Measurements from ENCODE around the gene MAML2. TPM values are rescaled to one million over a fixed set of nuclear protein-coding genes. Genes with fewer than 3 reads are reported as not detected.
A peak's percentile ranks its signal among the peaks of the same experiment; 100 is the strongest.

The MAML2 gene
- total RNA-seq, 1 donor from 2014 or later: 18.7 TPM

DNA sequence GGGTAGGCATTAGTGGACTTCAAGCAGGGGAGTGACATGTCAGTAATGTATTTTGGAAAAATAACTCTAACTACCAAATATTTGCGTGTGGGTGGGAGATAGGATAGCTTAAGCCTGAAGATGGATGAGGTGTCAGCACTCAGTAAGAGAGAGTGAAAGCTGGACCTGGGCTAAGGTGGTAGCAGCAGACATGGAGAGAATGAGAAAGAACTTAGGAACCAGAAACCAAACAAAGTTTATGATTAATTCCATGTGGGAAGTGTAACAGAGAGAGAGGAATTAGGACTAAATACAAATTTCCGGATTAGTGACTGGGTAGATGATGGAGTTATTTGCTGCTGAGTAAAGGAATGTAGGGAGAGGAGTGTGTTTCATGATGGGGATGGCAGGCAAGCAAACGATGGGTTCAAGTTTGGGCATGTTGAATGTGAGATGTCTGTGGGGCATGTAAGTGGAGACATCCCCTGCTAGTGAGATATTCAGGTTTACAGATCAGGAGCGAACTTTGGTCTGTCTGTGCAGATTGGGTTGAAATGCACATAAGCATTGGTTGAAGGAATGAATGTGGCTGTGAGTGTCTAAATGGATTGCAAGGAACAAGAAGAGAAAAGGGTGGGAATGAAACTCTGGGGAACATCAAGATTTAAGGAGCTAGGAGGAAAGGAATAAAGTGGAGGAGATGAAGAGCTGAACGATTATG is 233.5 kb downstream of the MAML2 start:
- peaks cover 57% of the 10 kb centered on the region for H3K4me1 Mint-ChIP-seq
- no peak overlapping the region for H3K27ac Mint-ChIP-seq (ENCODE audit: unreplicated experiment)
- TF ChIP-seq, protein P1, sequence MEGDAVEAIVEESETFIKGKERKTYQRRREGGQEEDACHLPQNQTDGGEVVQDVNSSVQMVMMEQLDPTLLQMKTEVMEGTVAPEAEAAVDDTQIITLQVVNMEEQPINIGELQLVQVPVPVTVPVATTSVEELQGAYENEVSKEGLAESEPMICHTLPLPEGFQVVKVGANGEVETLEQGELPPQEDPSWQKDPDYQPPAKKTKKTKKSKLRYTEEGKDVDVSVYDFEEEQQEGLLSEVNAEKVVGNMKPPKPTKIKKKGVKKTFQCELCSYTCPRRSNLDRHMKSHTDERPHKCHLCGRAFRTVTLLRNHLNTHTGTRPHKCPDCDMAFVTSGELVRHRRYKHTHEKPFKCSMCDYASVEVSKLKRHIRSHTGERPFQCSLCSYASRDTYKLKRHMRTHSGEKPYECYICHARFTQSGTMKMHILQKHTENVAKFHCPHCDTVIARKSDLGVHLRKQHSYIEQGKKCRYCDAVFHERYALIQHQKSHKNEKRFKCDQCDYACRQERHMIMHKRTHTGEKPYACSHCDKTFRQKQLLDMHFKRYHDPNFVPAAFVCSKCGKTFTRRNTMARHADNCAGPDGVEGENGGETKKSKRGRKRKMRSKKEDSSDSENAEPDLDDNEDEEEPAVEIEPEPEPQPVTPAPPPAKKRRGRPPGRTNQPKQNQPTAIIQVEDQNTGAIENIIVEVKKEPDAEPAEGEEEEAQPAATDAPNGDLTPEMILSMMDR (conservative IDR thresholded peaks at IDR 0.05): no peak
- H3K36me3 Mint-ChIP-seq (ENCODE audit: low read depth): no peaks in the 10 kb centered on the region
- H3K9me3 Mint-ChIP-seq: peaks cover 1% of the 10 kb centered on the region
- no peak for DNase-seq (ENCODE audit: low read depth, low spot score)
- no peaks in the 10 kb centered on the region for H3K27me3 Mint-ChIP-seq (ENCODE audit: low read depth)
- no peak overlapping the region for H3K4me3 Mint-ChIP-seq

DNA sequence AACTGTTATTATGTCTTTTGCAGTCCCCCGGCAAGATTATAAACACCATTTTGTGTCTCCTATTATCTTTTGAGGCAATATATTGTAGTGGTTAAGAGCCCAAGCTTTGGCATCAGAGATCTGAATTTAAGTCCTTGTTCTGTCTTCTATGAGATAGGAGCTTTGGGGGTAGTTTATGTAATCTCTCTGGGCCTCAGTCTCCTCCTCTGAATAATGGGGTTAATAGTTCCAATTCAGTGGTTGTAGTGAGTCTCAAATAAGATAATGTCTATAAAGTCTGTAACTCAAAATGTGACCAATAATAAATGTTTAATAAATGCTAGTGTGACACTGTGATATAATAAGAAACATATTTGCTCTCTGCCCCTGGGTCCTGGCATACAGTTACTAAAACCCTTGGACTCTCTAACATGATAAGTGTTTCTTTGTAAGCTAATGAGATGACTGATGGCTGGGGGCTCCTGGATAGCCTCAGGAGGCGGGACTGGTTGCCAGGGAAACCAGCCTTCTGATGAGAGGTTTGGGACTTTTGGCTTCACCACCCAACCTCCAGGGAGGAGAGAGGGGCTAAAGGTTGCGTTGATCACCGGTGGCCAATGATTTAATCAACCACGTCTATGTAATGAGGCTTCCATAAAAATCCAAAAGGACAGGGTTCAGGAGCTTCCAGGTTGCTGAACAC is 235.7 kb downstream of the MAML2 start:
- no peaks in the 10 kb centered on the region for H3K27me3 Mint-ChIP-seq (ENCODE audit: low read depth)
- TF ChIP-seq, protein P1 (conservative IDR thresholded peaks at IDR 0.05): no peak
- H3K9me3 Mint-ChIP-seq: peaks cover 3% of the 10 kb centered on the region
- H3K27ac Mint-ChIP-seq (ENCODE audit: unreplicated experiment): peak overlapping the region; percentile 13
- DNase-seq (ENCODE audit: low read depth, low spot score): peak; percentile 22
- no peaks in the 10 kb centered on the region for H3K36me3 Mint-ChIP-seq (ENCODE audit: low read depth)
- H3K4me3 Mint-ChIP-seq: no peak overlapping the region
- H3K4me1 Mint-ChIP-seq: peaks cover 55% of the 10 kb centered on the region

DNA sequence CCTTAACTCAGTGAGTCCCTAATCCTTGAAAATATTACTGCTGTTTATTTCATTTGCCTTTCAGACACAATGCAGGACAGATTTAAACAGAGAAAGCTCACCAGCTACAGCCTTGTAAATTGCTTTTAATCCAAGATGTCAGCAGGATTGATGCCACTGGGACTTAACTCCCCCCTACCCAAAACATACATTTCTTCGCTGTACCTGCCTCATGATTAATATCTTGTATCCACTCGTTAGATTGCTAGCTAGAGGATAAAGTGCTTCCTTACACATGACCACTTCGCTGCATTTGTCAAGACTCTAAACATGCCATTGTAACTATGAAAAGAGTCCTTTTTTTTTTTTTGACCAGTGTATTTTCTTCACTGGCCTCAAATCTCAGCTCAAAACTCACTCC is 236.3 kb downstream of the MAML2 start:
- Mint-ChIP-seq H3K27me3 (ENCODE audit: low read depth) (no peaks in the 10 kb centered on the region), H3K9me3 (peaks cover 3% of the 10 kb centered on the region), H3K4me3 (no peak overlapping the region), H3K36me3 (ENCODE audit: low read depth) (no peaks in the 10 kb centered on the region), H3K27ac (ENCODE audit: unreplicated experiment) (no peak overlapping the region), H3K4me1 (peaks cover 55% of the 10 kb centered on the region)
- TF ChIP-seq, protein P1 (conservative IDR thresholded peaks at IDR 0.05): no peak
- DNase-seq (ENCODE audit: low read depth, low spot score): no peak

DNA sequence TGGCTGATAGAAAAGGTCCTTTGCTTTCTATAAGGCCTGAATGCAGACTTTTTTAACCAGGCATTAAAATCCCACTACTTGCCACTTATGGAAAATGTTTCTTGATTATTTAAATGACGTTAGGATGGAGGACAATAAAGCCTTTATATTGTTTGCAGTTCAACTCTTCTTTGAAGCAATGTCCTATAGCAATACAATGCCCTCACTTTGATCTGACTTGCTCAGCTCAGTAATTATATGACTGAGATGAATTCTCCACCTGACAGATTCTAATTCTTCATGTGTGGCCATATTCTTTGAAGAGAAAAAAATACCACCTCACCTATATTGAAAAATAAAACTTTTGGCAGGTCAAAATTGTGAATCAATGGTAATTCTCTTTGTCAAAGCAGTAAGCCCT is 237.1 kb downstream of the MAML2 start:
- Mint-ChIP-seq H3K4me1 (peaks cover 50% of the 10 kb centered on the region), H3K4me3 (no peak overlapping the region), H3K27me3 (ENCODE audit: low read depth) (no peaks in the 10 kb centered on the region), H3K9me3 (peaks cover 3% of the 10 kb centered on the region), H3K36me3 (ENCODE audit: low read depth) (no peaks in the 10 kb centered on the region), H3K27ac (ENCODE audit: unreplicated experiment) (no peak overlapping the region)
- DNase-seq (ENCODE audit: low read depth, low spot score): no peak
- TF ChIP-seq, protein P1 (conservative IDR thresholded peaks at IDR 0.05): no peak

DNA sequence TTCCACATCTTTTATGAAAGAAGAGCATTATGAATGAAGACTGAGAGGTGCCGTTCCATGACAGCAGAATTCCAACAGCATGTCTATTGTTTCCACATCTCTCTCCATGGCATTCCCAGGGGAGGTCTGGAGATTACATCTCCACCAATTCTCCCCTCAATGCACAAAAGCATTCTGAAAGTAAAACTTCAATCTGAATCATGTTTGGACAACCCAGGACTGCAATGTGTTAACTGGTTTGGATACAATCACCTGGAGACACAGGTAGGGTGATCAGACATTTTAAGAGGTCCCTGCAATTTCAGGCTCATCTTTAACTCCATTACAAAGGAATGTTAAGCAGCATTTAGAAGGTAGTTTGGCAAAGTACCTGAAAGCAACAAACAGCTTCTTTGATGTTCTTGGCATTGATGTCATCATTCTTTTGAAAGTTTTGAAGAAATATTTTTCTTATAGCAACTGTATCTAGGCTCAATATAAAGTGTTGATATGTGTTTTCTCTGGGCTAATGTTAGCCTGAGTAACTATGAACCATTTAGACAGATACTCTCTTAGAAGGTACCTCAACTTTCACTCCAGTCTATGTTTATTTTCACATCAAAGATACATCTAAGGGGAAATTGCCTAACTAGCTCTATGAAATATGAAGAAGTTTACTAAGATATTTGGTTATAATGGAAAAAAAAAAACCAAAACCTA is 237.6 kb downstream of the MAML2 start:
- H3K27ac Mint-ChIP-seq (ENCODE audit: unreplicated experiment): peak overlapping the region; percentile 37
- H3K4me1 Mint-ChIP-seq: peaks cover 50% of the 10 kb centered on the region
- H3K9me3 Mint-ChIP-seq: peaks cover 3% of the 10 kb centered on the region
- TF ChIP-seq, protein P1 (conservative IDR thresholded peaks at IDR 0.05): no peak
- no peaks in the 10 kb centered on the region for H3K36me3 Mint-ChIP-seq (ENCODE audit: low read depth)
- no peak for DNase-seq (ENCODE audit: low read depth, low spot score)
- no peaks in the 10 kb centered on the region for H3K27me3 Mint-ChIP-seq (ENCODE audit: low read depth)
- no peak overlapping the region for H3K4me3 Mint-ChIP-seq
